PC-3 (cell line): ENCODE data around the gene IL17RD. TPM values are rescaled to one million over a fixed set of nuclear protein-coding genes. Genes with fewer than 3 reads are reported as not detected.

Source experiments
- ATAC-seq: fragments of 200-7000 bp; cut with Tn5 transposase; 2 replicates; pipeline ENCODE4 v1.9.1; 2020; ENCODE audit warnings: mild to moderate bottlenecking, moderate library complexity
- BruUV-seq: library from RNA; stranded (reverse); fragments of 400-500 nt; replicated peaks from 2 replicates; lab custom pipeline; 2021; lab: Mats Ljungman, UMichigan
- CTCF ChIA-PET: fragments of 300-600 bp; sonication (Branson Sonifier 250); formaldehyde crosslinking; loops from one replicate; lab custom pipeline; 2022; ENCODE audit warnings: antibody characterized with exemption; lab: Charles Lee
- POLR2A ChIA-PET: fragments of 300-600 bp; sonication (Branson Sonifier 250); formaldehyde crosslinking; loops from one replicate; lab custom pipeline; 2022; ENCODE audit warnings: antibody characterized with exemption; ENCODE audit not compliant: unreplicated experiment; lab: Charles Lee
- DNase-seq: peaks from one replicate; pipeline ENCODE4 v3.0.0-alpha.2; 2015
- H2AFZ ChIP-seq: fragments of 300-600 bp; sonication (generic); 2 replicates; pipeline ENCODE4 v1.6.0; 2016; ENCODE audit warnings: antibody characterized with exemption, low read length
- H3F3A ChIP-seq: fragments of 300-600 bp; sonication (generic); one replicate; pipeline ENCODE4 v1.6.0; 2017; ENCODE audit warnings: antibody characterized with exemption, low read length, control low read depth, mild to moderate bottlenecking; ENCODE audit not compliant: unreplicated experiment
- H3K27ac ChIP-seq: fragments of 300-600 bp; sonication (generic); 2 replicates; pipeline ENCODE4 v1.5.1; 2016; ENCODE audit warnings: mild to moderate bottlenecking, low read length
- H3K27me3 ChIP-seq: fragments of 300-600 bp; sonication (generic); 2 replicates; pipeline ENCODE4 v1.6.1; 2016; ENCODE audit warnings: low read length, mixed read lengths
- H3K36me3 ChIP-seq: fragments of 300-600 bp; sonication (generic); 2 replicates; pipeline ENCODE4 v1.6.1; 2016; ENCODE audit warnings: low read depth, mixed run types, low read length, mixed read lengths
- H3K4me1 ChIP-seq: fragments of 300-600 bp; sonication (generic); 2 replicates; pipeline ENCODE4 v1.5.1; 2016; ENCODE audit warnings: low read length; ENCODE audit not compliant: insufficient read depth
- H3K4me2 ChIP-seq: fragments of 300-600 bp; sonication (generic); 2 replicates; pipeline ENCODE4 v1.6.0; 2016; ENCODE audit warnings: low read length
- H3K4me3 ChIP-seq: fragments of 300-600 bp; sonication (generic); 2 replicates; pipeline ENCODE4 v1.5.1; 2016; ENCODE audit warnings: mild to moderate bottlenecking, low read length, mixed read lengths
- H3K79me2 ChIP-seq: fragments of 300-600 bp; sonication (generic); 2 replicates; pipeline ENCODE4 v1.6.1; 2017; ENCODE audit warnings: low read length, mixed read lengths
- H3K9ac ChIP-seq: fragments of 300-600 bp; sonication (generic); 2 replicates; pipeline ENCODE4 v1.6.0; 2016; ENCODE audit warnings: mild to moderate bottlenecking, low read length
- H3K9me2 ChIP-seq: fragments of 300-600 bp; sonication (generic); replicated peaks from 2 replicates; pipeline ENCODE4 v1.6.1; 2016; ENCODE audit warnings: mixed run types, low read length, mixed read lengths
- H3K9me3 ChIP-seq: fragments of 300-600 bp; sonication (generic); 2 replicates; pipeline ENCODE4 v1.6.1; 2016; ENCODE audit warnings: low read length, mixed read lengths
- H4K20me1 ChIP-seq: fragments of 300-600 bp; sonication (generic); 2 replicates; pipeline ENCODE4 v1.6.1; 2016; ENCODE audit warnings: low read length, mixed read lengths
- EZH2 ChIP-seq: fragments of 300-600 bp; sonication (generic); IDR thresholded peaks from one replicate; pipeline ENCODE4 v1.6.1; 2017; ENCODE audit warnings: antibody characterized with exemption, mild to moderate bottlenecking, low read length; ENCODE audit not compliant: unreplicated experiment
- EZH2phosphoT487 ChIP-seq: fragments of 300-600 bp; sonication (generic); IDR thresholded peaks from 2 replicates; pipeline ENCODE4 v1.6.1; 2018; ENCODE audit warnings: mild to moderate bottlenecking, antibody characterized with exemption, low read length, borderline replicate concordance
- intact Hi-C: fragments of 100-400 bp; cut with micrococcal nuclease; formaldehyde crosslinking; loops from 2 replicates; pipeline ENCODE4 v1.9.0; 2023
- total RNA-seq: library from RNA; depleted of rRNA; stranded (reverse); fragments of >200 nt; gene quantifications from 2 replicates; pipeline ENCODE4 v1.2.3, GENCODE V29; 2014
- TF ChIP-seq, protein P1 (sequence below): fragments of 300-600 bp; sonication (generic); conservative IDR thresholded peaks from 2 replicates; pipeline ENCODE4 v1.5.1; 2017; ENCODE audit warnings: antibody characterized with exemption, low read depth, mild to moderate bottlenecking, low read length

IL17RD gene
- total RNA-seq, 1 experiment from 2014 or later: 3.7 TPM

DNA sequence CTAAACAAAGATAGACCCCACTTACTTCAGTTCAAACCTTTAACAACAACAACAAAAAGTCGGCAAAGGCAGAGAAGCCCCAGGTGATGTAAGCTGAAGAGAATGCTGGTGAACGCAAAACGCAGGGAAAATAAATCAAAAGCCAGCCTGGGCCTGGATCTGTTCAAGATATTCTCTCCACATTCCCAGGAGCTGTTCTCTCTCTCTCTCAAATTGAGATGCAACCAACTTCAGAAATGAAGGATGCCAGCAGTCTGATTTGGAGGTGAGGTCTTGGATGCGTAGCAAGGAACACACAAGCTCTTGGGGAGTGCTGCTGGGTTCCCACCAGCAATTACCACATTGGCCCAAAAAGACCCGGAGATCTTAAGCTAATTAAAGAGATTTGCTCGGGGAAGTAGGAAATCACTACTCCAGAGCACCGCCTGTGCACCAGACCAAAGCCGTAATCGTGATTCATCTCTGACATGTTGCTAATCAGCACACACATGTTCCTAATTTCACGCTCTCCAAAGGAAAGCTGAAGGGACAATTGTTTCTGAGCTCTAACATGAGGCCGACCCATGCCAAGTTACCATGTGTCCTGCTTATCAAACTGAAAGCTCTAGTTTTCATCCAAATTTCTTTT lies 37.1 kb downstream of the IL17RD start:
- H3K27me3 ChIP-seq: no peaks in the 10 kb centered on the region
- H3K4me2 ChIP-seq: no peak overlapping the region
- DNase-seq (no peak), ATAC-seq (no peak)
- no peaks in the 10 kb centered on the region for H3K9me2 ChIP-seq
- no peak overlapping the region for H3K27ac ChIP-seq
- ChIA-PET CTCF (no interaction called here), POLR2A (no interaction called here)
- H3F3A ChIP-seq: no peaks in the 10 kb centered on the region
- TF ChIP-seq, protein P1, sequence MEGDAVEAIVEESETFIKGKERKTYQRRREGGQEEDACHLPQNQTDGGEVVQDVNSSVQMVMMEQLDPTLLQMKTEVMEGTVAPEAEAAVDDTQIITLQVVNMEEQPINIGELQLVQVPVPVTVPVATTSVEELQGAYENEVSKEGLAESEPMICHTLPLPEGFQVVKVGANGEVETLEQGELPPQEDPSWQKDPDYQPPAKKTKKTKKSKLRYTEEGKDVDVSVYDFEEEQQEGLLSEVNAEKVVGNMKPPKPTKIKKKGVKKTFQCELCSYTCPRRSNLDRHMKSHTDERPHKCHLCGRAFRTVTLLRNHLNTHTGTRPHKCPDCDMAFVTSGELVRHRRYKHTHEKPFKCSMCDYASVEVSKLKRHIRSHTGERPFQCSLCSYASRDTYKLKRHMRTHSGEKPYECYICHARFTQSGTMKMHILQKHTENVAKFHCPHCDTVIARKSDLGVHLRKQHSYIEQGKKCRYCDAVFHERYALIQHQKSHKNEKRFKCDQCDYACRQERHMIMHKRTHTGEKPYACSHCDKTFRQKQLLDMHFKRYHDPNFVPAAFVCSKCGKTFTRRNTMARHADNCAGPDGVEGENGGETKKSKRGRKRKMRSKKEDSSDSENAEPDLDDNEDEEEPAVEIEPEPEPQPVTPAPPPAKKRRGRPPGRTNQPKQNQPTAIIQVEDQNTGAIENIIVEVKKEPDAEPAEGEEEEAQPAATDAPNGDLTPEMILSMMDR: no peak
- no peak for TF ChIP-seq EZH2
- H3K79me2 ChIP-seq: no peaks in the 10 kb centered on the region
- H3K4me1 ChIP-seq: no peaks in the 10 kb centered on the region
- no peaks in the 10 kb centered on the region for H3K36me3 ChIP-seq
- intact Hi-C loops: no loop called here
- BruUV-seq: no TSS peak
- H3K9ac ChIP-seq: no peak overlapping the region
- no peak overlapping the region for H2AFZ ChIP-seq
- H4K20me1 ChIP-seq: no peaks in the 10 kb centered on the region
- no peak overlapping the region for H3K4me3 ChIP-seq
- H3K9me3 ChIP-seq: no peaks in the 10 kb centered on the region

DNA sequence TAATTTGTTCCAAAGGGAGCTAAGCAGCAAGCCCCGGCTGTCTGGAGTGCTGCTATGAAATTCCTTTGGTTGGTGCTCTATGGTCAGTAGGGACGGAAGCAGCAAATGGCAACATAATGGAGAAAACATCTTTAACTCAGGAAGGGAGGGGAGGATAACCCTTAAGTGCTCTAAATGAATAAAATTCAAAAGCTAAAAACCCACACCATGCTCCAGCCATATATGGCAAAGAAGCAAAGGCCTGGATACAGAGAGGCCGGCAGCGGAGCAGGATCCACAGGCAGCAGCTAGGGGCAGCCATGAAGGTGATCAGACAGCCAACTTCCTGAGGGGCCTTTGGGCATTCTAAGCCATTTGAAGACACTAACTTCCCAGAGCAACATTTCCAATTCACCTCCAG lies 38.9 kb downstream of the IL17RD start:
- ATAC-seq: no peak
- Histone ChIP-seq H2AFZ (no peak overlapping the region), H4K20me1 (no peaks in the 10 kb centered on the region), H3K36me3 (no peaks in the 10 kb centered on the region), H3K4me2 (no peak overlapping the region), H3K9me3 (no peaks in the 10 kb centered on the region), H3K4me1 (no peaks in the 10 kb centered on the region), H3K79me2 (no peaks in the 10 kb centered on the region), H3K9ac (no peak overlapping the region), H3K27ac (no peak overlapping the region), H3K4me3 (no peak overlapping the region), H3K9me2 (no peaks in the 10 kb centered on the region), H3K27me3 (no peaks in the 10 kb centered on the region), H3F3A (no peaks in the 10 kb centered on the region)
- DNase-seq: no peak
- TF ChIP-seq EZH2 (no peak), EZH2phosphoT487 (no peak)
- TF ChIP-seq, protein P1: no peak
- CTCF ChIA-PET: no interaction called here
- intact Hi-C loops: no loop called here
- no TSS peak for BruUV-seq
- POLR2A ChIA-PET: interaction anchor here (0.6 kb wide), 1 partner anchor 326 kb away, joined by 4 read pairs; no protein-coding TSS in a partner anchor

DNA sequence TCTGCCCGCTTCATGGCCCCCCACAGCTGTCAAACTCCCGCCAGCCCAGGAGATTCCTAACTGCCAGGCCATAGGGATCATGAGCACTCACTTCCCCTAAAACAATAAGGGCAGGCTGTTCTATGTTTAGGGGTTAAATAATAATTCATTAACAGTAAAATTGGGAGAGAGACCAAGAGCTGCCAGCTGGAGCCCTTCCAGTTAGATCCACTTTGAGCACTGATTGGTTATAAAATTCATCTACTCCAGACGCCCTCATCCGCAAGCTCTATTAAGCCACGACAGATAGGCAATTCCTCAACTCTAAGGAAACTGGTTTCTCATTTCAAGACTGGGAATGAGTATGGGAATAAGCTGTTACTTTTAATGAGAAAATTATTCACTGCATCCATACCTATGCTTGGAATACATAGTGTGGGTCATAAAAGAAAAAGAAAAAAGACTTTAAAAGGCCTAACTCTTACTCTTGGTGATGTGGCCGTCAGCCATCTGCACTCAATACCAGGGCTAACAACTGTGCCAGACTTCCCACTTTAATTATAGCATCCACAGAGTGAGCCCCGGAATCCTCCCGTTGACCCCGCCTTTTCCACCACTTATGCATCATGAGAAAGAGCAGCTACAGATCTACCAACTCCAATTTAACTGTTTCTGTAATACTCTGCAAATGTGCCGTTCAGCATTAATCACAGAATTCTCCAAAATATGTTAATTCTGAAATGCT lies 44.5 kb downstream of the IL17RD start:
- POLR2A ChIA-PET: no interaction called here
- intact Hi-C loops: no loop called here

More for the DNA sequence above, 44.5 kb downstream of the IL17RD start:
- no peaks in the 10 kb centered on the region for H3K79me2 ChIP-seq
- no TSS peak for BruUV-seq
- TF ChIP-seq EZH2 (no peak), EZH2phosphoT487 (no peak)
- TF ChIP-seq, protein P1: no peak
- no peak overlapping the region for H3K4me2 ChIP-seq
- no peaks in the 10 kb centered on the region for H3K9me3 ChIP-seq
- no peaks in the 10 kb centered on the region for H3K27me3 ChIP-seq
- no peaks in the 10 kb centered on the region for H3F3A ChIP-seq
- H3K27ac ChIP-seq: no peak overlapping the region
- CTCF ChIA-PET: no interaction called here
- H2AFZ ChIP-seq: no peak overlapping the region
- H3K36me3 ChIP-seq: no peaks in the 10 kb centered on the region
- ATAC-seq (no peak), DNase-seq (no peak)
- H3K4me1 ChIP-seq: no peaks in the 10 kb centered on the region
- no peaks in the 10 kb centered on the region for H3K9me2 ChIP-seq
- no peak overlapping the region for H3K4me3 ChIP-seq
- H4K20me1 ChIP-seq: no peaks in the 10 kb centered on the region
- H3K9ac ChIP-seq: no peak overlapping the region
